Lung (tissue), 12 donors: Measurements from ENCODE around the gene MAML3. TPM values are rescaled to one million over a fixed set of nuclear protein-coding genes. Genes with fewer than 3 reads are reported as not detected.

Experiments used
- ATAC-seq: fragments of 200-7000 bp; cut with Tn5 transposase; one replicate; pipeline ENCODE4 v1.9.1; 2020; ENCODE audit warnings: moderate number of reproducible peaks; ENCODE audit not compliant: insufficient read depth, low FRiP score
- DNase-seq, 3 donors: peaks; one replicate each; pipeline ENCODE4 v3.0.0-alpha.2; 2013 to 2017
- H3K27ac ChIP-seq, 2 donors: one replicate each; pipeline ENCODE4 v1.5.1; 2013; ENCODE audit warnings: mild to moderate bottlenecking in 2 of 2, moderate library complexity in 2 of 2, control low read depth in 1 of 2, inconsistent platforms in 1 of 2, low read depth in 1 of 2, low read length in 1 of 2
- H3K27me3 ChIP-seq, 3 donors: one replicate each; pipeline ENCODE4 v1.5.1; 2013; ENCODE audit warnings: low read length in 2 of 3; ENCODE audit not compliant: control insufficient read depth in 3 of 3, insufficient read depth in 3 of 3
- H3K36me3 ChIP-seq, 4 donors: one replicate each; pipeline ENCODE4 v1.5.1; 2013; ENCODE audit warnings: low read length in 4 of 4, mild to moderate bottlenecking in 1 of 4, moderate library complexity in 1 of 4; ENCODE audit not compliant: control insufficient read depth in 4 of 4, insufficient read depth in 4 of 4
- H3K4me1 ChIP-seq, 5 donors: one replicate each; pipeline ENCODE4 v1.5.1; 2013; ENCODE audit warnings: low read length in 5 of 5, mild to moderate bottlenecking in 2 of 5, moderate library complexity in 1 of 5; ENCODE audit not compliant: control insufficient read depth in 5 of 5, insufficient read depth in 5 of 5
- H3K4me3 ChIP-seq: one replicate; pipeline ENCODE4 v1.5.1; 2013; ENCODE audit warnings: mild to moderate bottlenecking, control low read depth, moderate library complexity
- H3K9ac ChIP-seq, 2 donors: one replicate each; pipeline ENCODE4 v1.5.1; 2013; ENCODE audit warnings: low read length in 2 of 2, control low read depth in 1 of 2; ENCODE audit not compliant: insufficient read depth in 1 of 2
- H3K9me3 ChIP-seq, 4 donors: one replicate each; pipeline ENCODE4 v1.5.1; 2013; ENCODE audit warnings: low read length in 3 of 4, mild to moderate bottlenecking in 1 of 4, moderate library complexity in 1 of 4; ENCODE audit not compliant: control insufficient read depth in 4 of 4, insufficient read depth in 3 of 4
- CTCF ChIP-seq: IDR thresholded peaks from 2 replicates; pipeline ENCODE4 v1.5.1; 2012; ENCODE audit warnings: mild to moderate bottlenecking; ENCODE audit errors: control extremely low read depth, extremely low read depth
- WGBS, 2 donors: extraction: QIAGEN DNeasy Blood & Tissue Kit; methylation state at CpG; one replicate each; pipeline ENCODE4 v1.1.7; 2013; 5-methylcytosine and 5-hydroxymethylcytosine counted together
- polyA plus RNA-seq, 2 donors: library from polyadenylated mRNA; stranded (reverse); fragments of 200-250 nt; gene quantifications; one replicate each; pipeline ENCODE4 v1.2.1, GENCODE V29; 2013
- total RNA-seq, 2 donors: library from RNA; depleted of rRNA in 1 of 2; stranded (reverse); fragments of >200 nt in 1 of 2; gene quantifications; one replicate each; pipeline ENCODE4 v1.2.1, GENCODE V29; 2014 to 2021
- donor health status: control.
- donor health status: control.
- donor health status: Bipolar disorder and iron deficiency.
- donor health status: healthy.
- donor health status: DM: yes; HTN: yes; CAD: no.

The MAML3 gene
- total and polyA plus RNA-seq, 4 donors: 3.0 to 16.4 (median 8.5) TPM

DNA sequence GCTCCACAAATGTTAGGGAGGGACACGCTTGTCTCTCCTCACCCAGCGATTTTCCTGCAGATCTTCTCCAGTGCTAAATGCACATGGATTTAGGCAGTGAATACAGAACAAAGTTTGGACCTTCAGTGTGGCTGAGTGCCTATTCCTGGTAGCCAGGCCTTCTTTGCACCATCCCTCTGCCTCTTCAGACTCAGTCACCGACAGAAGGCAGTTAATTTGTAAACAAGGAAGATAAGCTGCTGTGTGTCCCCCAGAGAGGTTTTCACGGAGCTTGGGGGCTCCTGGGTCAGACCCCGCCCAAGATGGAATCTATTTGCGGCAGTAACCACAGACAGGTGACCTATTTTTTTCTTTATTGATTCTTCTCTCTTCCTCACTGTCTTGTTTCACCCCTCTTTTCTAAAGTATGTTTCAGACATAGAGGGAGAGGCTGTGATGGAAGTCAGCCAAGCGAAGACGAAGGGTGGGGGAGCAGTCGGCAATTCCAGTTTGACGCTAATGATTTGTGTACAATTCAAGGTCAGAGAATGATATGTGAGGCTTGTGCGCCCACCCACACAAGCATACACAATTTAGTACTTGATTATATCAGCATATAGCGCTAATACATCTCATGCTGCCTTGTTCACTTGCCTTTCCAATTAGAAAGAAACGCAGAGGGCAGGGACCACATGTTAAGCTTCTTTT, 287.6 kb downstream of the MAML3 start:
- 67 to 72% methylated on average over 13 of the region's 13 CpGs for WGBS, 2 donors
- H3K36me3 ChIP-seq: no peaks in the 10 kb centered on the region
- no peaks in the 10 kb centered on the region for H3K9me3 ChIP-seq
- no peak overlapping the region for H3K9ac ChIP-seq
- TF ChIP-seq CTCF: no peak
- ATAC-seq (no peak), DNase-seq (peak; percentile 67 to 79 (median 79))
- H3K4me1 ChIP-seq: peaks cover 0 to 16% (median 5%) of the 10 kb centered on the region in 5 donors
- H3K4me3 ChIP-seq: no peak overlapping the region
- no peaks in the 10 kb centered on the region for H3K27me3 ChIP-seq
- H3K27ac ChIP-seq: no peak overlapping the region

DNA sequence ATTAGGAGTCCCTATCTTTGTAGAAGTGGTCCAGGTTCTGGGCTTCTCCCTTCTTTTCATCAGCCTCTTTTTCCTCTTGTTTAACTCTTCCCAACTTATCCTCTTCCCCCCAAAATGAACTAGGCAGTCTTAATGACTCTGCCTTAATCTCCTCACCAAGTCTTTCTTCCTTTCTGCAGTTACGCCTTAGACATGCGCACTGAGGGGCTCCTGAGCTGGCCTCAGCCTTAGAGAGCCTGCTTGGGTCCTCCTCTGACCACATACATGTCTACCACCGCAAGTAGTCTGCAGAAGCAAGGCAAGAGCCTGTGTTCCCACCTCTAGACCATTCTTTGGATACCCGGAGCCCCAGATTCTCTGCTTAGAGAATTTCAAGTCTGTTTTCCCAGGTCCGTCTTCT, 288.4 kb downstream of the MAML3 start:
- no peak overlapping the region for H3K27ac ChIP-seq
- 92 to 97% methylated on average over 5 of the region's 5 CpGs for WGBS, 2 donors

GRCh38 chr4:139863531-139863930, 290.5 kb downstream of the MAML3 start:
- no peak overlapping the region for H3K9ac ChIP-seq
- no peaks in the 10 kb centered on the region for H3K36me3 ChIP-seq
- ATAC-seq (no peak), DNase-seq (no peak)
- no peak overlapping the region for H3K4me3 ChIP-seq
- WGBS, 2 donors: 63 to 75% methylated on average over 3 of the region's 3 CpGs
- H3K27me3 ChIP-seq: no peaks in the 10 kb centered on the region
- no peak overlapping the region for H3K27ac ChIP-seq
- no peak for TF ChIP-seq CTCF
- no peaks in the 10 kb centered on the region for H3K9me3 ChIP-seq
- H3K4me1 ChIP-seq: peaks cover 0 to 16% (median 5%) of the 10 kb centered on the region in 5 donors

More for the DNA sequence above, 288.4 kb downstream of the MAML3 start:
- no peak overlapping the region for H3K9ac ChIP-seq
- no peak overlapping the region for H3K4me3 ChIP-seq
- no peaks in the 10 kb centered on the region for H3K27me3 ChIP-seq
- H3K9me3 ChIP-seq: no peaks in the 10 kb centered on the region
- TF ChIP-seq CTCF: no peak
- H3K36me3 ChIP-seq: no peaks in the 10 kb centered on the region
- DNase-seq (no peak), ATAC-seq (no peak)
- H3K4me1 ChIP-seq: peaks cover 0 to 16% (median 5%) of the 10 kb centered on the region in 5 donors
